GM10266 (cell line): ENCODE measurements around the gene DNAJC13.

Experiments used
- DNase-seq: peaks from one replicate; pipeline ENCODE4 v3.0.0; 2012; ENCODE audit errors: extremely low spot score
- TF ChIP-seq, protein P1 (sequence below): IDR thresholded peaks from 2 replicates; pipeline ENCODE4 v1.5.1; 2012; ENCODE audit warnings: mild to moderate bottlenecking, low read depth; ENCODE audit not compliant: control insufficient read depth, insufficient read depth; ENCODE audit errors: missing control alignments

DNAJC13 gene

DNA sequence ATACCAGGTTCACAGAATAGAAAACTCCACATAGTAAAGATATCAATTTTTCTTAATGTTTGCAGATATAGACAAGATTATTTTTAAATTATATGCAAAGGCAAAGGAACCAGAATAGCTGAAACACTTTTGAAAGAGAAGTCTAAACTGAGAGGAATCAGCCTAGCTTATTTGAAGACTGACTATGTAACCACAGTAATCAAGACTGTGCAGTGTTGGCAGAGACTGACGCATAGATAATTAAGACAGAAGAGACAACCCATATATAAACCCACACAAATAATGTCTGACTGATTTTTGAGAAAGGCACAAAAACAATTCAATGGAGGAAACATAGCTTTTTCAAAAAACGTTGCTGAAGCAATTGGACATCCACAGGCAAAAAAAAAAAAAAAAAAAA lies 151.1 kb downstream of the DNAJC13 start:
- no peak for DNase-seq
- TF ChIP-seq, protein P1, sequence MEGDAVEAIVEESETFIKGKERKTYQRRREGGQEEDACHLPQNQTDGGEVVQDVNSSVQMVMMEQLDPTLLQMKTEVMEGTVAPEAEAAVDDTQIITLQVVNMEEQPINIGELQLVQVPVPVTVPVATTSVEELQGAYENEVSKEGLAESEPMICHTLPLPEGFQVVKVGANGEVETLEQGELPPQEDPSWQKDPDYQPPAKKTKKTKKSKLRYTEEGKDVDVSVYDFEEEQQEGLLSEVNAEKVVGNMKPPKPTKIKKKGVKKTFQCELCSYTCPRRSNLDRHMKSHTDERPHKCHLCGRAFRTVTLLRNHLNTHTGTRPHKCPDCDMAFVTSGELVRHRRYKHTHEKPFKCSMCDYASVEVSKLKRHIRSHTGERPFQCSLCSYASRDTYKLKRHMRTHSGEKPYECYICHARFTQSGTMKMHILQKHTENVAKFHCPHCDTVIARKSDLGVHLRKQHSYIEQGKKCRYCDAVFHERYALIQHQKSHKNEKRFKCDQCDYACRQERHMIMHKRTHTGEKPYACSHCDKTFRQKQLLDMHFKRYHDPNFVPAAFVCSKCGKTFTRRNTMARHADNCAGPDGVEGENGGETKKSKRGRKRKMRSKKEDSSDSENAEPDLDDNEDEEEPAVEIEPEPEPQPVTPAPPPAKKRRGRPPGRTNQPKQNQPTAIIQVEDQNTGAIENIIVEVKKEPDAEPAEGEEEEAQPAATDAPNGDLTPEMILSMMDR: no peak

DNA sequence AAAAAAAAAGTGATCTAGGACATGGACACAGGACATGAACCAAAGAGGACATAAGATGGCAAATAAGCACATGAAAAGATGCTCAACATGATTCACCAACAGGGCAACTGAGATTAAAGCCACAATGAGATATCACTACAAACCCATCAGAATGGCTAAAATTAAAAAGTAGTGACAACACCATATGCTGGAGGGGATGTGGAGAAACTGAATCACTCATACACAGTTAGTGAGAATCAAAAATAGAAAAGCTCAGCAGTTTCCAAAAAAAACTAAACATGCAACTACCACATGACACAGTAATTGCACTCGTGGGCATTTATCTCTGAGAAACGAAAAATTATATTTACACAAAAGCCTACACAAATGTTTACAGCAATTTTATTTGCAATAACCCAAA lies 151.9 kb downstream of the DNAJC13 start:
- TF ChIP-seq, protein P1: no peak
- DNase-seq: no peak

DNA sequence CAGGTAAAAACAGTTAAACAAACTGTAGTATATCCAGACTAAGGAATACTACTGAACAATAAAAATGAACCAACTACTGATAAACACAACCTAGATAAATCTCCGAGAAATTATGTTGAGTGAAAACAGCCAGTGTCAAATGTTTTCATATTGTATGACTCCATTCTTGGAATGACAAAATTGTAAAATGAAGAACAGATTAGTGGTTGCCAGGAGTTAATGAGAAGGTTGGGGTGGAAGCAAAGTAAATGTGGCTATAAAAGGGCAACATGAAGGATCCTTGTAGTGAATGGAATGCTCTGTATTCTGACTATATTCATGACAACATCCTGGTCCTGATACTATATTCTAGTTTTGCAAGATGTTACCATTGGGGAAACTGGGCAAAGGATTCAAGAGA lies 152.3 kb downstream of the DNAJC13 start:
- TF ChIP-seq, protein P1: no peak
- no peak for DNase-seq

DNA sequence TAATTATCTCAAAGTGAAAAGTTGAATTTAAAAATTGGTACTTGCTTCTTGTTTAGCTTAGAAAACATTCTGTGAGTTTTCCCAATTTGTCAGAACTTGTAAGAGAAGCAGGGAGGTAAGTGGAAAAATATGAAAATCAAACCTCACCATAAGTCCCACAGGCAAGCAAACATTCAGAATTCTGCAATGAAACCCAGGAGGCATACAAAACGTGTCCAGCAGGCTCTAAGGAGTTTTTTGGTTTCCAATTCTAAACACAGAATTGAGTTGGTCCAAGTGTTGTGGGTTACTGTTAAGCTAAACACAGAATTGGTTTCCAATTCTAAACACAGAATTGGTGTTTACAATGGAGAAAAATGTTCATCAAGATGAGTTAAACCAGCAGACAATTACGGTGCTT lies 152.7 kb downstream of the DNAJC13 start:
- TF ChIP-seq, protein P1: no peak
- no peak for DNase-seq

DNA sequence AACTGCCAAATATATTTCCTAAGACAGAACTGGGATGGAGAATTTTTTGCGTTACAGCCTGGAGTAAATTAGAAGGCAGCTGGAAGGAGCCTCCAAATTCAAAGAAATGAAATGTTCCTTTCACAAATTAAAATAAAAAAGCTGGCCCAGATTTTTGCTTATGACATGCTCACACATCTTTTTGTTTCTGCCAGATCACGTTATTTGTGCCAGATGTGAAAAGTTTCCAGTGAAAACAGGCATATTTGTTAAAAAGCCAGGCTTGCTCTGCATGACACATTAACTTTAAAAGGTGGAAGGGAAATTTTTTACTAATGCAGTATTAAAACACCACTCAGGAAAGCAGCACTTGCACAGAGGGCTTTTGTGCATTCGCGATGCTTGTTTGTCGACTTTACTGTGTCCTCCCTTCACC lies 156.5 kb downstream of the DNAJC13 start:
- TF ChIP-seq, protein P1: no peak
- no peak for DNase-seq

DNA sequence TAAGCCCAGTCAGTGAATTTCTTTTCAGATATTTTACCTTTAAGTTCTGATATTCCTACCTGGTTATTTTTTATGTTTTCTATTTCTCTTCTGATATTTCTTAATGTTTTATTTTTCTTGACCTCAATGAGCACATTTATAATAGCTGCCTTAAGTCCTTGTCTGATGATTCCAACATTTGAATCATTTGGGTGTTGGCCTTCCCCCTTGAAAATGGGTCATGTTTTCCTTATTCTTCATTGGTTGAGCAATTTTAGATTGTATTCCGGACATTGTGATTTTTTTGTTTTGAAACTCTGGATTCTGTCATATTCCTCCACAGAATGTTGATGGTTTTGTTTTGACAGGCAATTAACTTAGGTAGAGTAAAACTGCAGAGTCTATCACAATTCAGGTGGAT lies 170.1 kb downstream of the DNAJC13 start:
- DNase-seq: no peak
- TF ChIP-seq, protein P1: no peak
